H9 (cell line): Measurements from ENCODE around the gene RORB. TPM values are rescaled to one million over a fixed set of nuclear protein-coding genes. Genes with fewer than 3 reads are reported as not detected.

Source experiments
- DNase-seq: peaks from one replicate; pipeline ENCODE4 v3.0.0-alpha.2; 2017
- H2AFZ ChIP-seq: one replicate; pipeline ENCODE4 v1.6.1; 2013; ENCODE audit warnings: mild to moderate bottlenecking, low read length, control low read depth, moderate library complexity
- H2AK5ac ChIP-seq: 2 replicates; pipeline ENCODE4 v1.6.1; 2013; ENCODE audit warnings: low read length, control low read depth, mixed read lengths; ENCODE audit not compliant: insufficient read length
- H2BK120ac ChIP-seq: one replicate; pipeline ENCODE4 v1.6.1; 2013; ENCODE audit warnings: low read depth, mild to moderate bottlenecking, low read length, control low read depth, inconsistent platforms; ENCODE audit not compliant: poor library complexity, severe bottlenecking
- H2BK12ac ChIP-seq: 2 replicates; pipeline ENCODE4 v1.6.1; 2013; ENCODE audit warnings: low read length, control low read depth, mixed read lengths, low read depth; ENCODE audit not compliant: insufficient read length
- H2BK15ac ChIP-seq: 2 replicates; pipeline ENCODE4 v1.6.1; 2013; ENCODE audit warnings: low read depth, low read length, control low read depth
- H2BK20ac ChIP-seq: one replicate; pipeline ENCODE4 v1.6.1; 2013; ENCODE audit warnings: low read depth, mild to moderate bottlenecking, low read length, control low read depth, inconsistent platforms; ENCODE audit not compliant: poor library complexity, severe bottlenecking
- H2BK5ac ChIP-seq: 2 replicates; pipeline ENCODE4 v1.6.1; 2013; ENCODE audit warnings: low read length, control low read depth, mixed read lengths; ENCODE audit not compliant: insufficient read length
- H3K14ac ChIP-seq: 2 replicates; pipeline ENCODE4 v1.6.1; 2013; ENCODE audit warnings: low read length, control low read depth; ENCODE audit not compliant: insufficient read depth
- H3K18ac ChIP-seq: 2 replicates; pipeline ENCODE4 v1.6.1; 2013; ENCODE audit warnings: low read depth, mild to moderate bottlenecking, mixed read lengths, low read length, control low read depth; ENCODE audit not compliant: insufficient read length
- H3K23ac ChIP-seq: 2 replicates; pipeline ENCODE4 v1.6.1; 2013; ENCODE audit warnings: low read length, control low read depth, mixed read lengths, low read depth; ENCODE audit not compliant: insufficient read length
- H3K23me2 ChIP-seq: 2 replicates; pipeline ENCODE4 v1.6.1; 2013; ENCODE audit warnings: low read depth, mild to moderate bottlenecking, mixed read lengths, low read length, control low read depth; ENCODE audit not compliant: insufficient read length, poor library complexity, severe bottlenecking
- H3K27ac ChIP-seq: 2 replicates; pipeline ENCODE4 v1.5.1; 2013; ENCODE audit warnings: low read length, control low read depth, mixed read lengths, low read depth; ENCODE audit not compliant: insufficient read length
- H3K27me3 ChIP-seq: 2 replicates; pipeline ENCODE4 v1.6.1; 2013; ENCODE audit warnings: low read length, control low read depth, inconsistent platforms; ENCODE audit not compliant: insufficient read depth
- H3K4ac ChIP-seq: 2 replicates; pipeline ENCODE4 v1.6.1; 2013; ENCODE audit warnings: low read depth, mild to moderate bottlenecking, control low read depth, inconsistent platforms, low read length, moderate library complexity
- H3K4me1 ChIP-seq: 2 replicates; pipeline ENCODE4 v1.6.1; 2013; ENCODE audit warnings: low read length, control low read depth, inconsistent platforms; ENCODE audit not compliant: insufficient read depth
- H3K4me2 ChIP-seq: 2 replicates; pipeline ENCODE4 v1.6.1; 2013; ENCODE audit warnings: low read length, control low read depth, mixed read lengths; ENCODE audit not compliant: insufficient read length, insufficient read depth
- H3K56ac ChIP-seq: 2 replicates; pipeline ENCODE4 v1.6.1; 2013; ENCODE audit warnings: low read depth, mild to moderate bottlenecking, mixed read lengths, low read length, control low read depth; ENCODE audit not compliant: insufficient read length
- H3K79me1 ChIP-seq: 2 replicates; pipeline ENCODE4 v1.6.1; 2013; ENCODE audit warnings: low read depth, mild to moderate bottlenecking, moderate library complexity, low read length, control low read depth, inconsistent platforms; ENCODE audit not compliant: insufficient read depth, poor library complexity, severe bottlenecking
- H3K79me2 ChIP-seq: 2 replicates; pipeline ENCODE4 v1.6.1; 2013; ENCODE audit warnings: low read length, control low read depth, inconsistent platforms; ENCODE audit not compliant: insufficient read depth
- H3K9ac ChIP-seq: 2 replicates; pipeline ENCODE4 v1.6.1; 2013; ENCODE audit warnings: low read length, control low read depth, mixed read lengths; ENCODE audit not compliant: insufficient read length; ENCODE audit errors: extremely low read depth
- H3K9me3 ChIP-seq: one replicate; pipeline ENCODE4 v1.6.1; 2013; ENCODE audit warnings: low read depth, low read length, inconsistent platforms; ENCODE audit not compliant: control insufficient read depth
- H3T11ph ChIP-seq: one replicate; pipeline ENCODE4 v1.6.1; 2013; ENCODE audit warnings: mild to moderate bottlenecking, low read length, control low read depth, inconsistent platforms
- H4K20me1 ChIP-seq: one replicate; pipeline ENCODE4 v1.6.1; 2013; ENCODE audit not compliant: control insufficient read depth, insufficient read length, insufficient read depth
- H4K5ac ChIP-seq: 2 replicates; pipeline ENCODE4 v1.6.1; 2013; ENCODE audit warnings: low read depth, mild to moderate bottlenecking, mixed read lengths, low read length, control low read depth; ENCODE audit not compliant: insufficient read length
- H4K8ac ChIP-seq: replicated peaks from 2 replicates; pipeline ENCODE4 v1.6.1; 2013; ENCODE audit warnings: low read length, control low read depth, mixed read lengths, low read depth; ENCODE audit not compliant: insufficient read length
- H4K91ac ChIP-seq: 2 replicates; pipeline ENCODE4 v1.6.1; 2013; ENCODE audit warnings: low read depth, mild to moderate bottlenecking, moderate library complexity, mixed read lengths, low read length, control low read depth; ENCODE audit not compliant: insufficient read length
- H3K27ac Mint-ChIP-seq, 3 experiments: 2 replicates in 2 of 3; 3 replicates in 1 of 3; pipeline ENCODE4 v1.8.0; 2020 to 2021; ENCODE audit warnings: mixed read lengths in 3 of 3, mild to moderate bottlenecking in 1 of 3, moderate library complexity in 1 of 3
- H3K27me3 Mint-ChIP-seq: 2 replicates; pipeline ENCODE4 v1.8.0; 2021; ENCODE audit warnings: low read depth, mild to moderate bottlenecking, moderate library complexity, mixed read lengths
- H3K36me3 Mint-ChIP-seq, 3 experiments: 2 replicates in 2 of 3; 3 replicates in 1 of 3; pipeline ENCODE4 v1.8.0; 2020 to 2021; ENCODE audit warnings: low read depth in 3 of 3, mixed read lengths in 3 of 3; ENCODE audit not compliant: insufficient read depth in 1 of 3
- H3K4me1 Mint-ChIP-seq, 2 experiments: 2 replicates each; pipeline ENCODE4 v1.8.0; 2020; ENCODE audit warnings: mixed read lengths in 2 of 2
- H3K4me3 Mint-ChIP-seq, 2 experiments: 2 replicates in 1 of 2; 3 replicates in 1 of 2; pipeline ENCODE4 v1.8.0; 2020 to 2021; ENCODE audit warnings: mild to moderate bottlenecking in 2 of 2, mixed read lengths in 2 of 2, moderate library complexity in 1 of 2
- H3K9me3 Mint-ChIP-seq, 2 experiments: 2 replicates in 1 of 2; 3 replicates in 1 of 2; pipeline ENCODE4 v1.8.0; 2020; ENCODE audit warnings: mild to moderate bottlenecking in 2 of 2, mixed read lengths in 2 of 2, moderate library complexity in 1 of 2
- CTCF ChIP-seq: fragments of 200-600 bp; sonication (generic); conservative IDR thresholded peaks from 3 replicates; pipeline ENCODE4 v1.8.0; 2021; ENCODE audit warnings: antibody characterized with exemption, mild to moderate bottlenecking
- WGBS: extraction: QIAGEN DNeasy Blood & Tissue Kit; methylation state at CpG from one replicate; pipeline ENCODE4 v1.1.7; 2013; ENCODE audit warnings: missing lambda C conversion rate, low lambda C conversion rate, mixed read lengths; ENCODE audit not compliant: insufficient read length; ENCODE audit errors: extremely low coverage; 5-methylcytosine and 5-hydroxymethylcytosine counted together
- total RNA-seq: library from RNA; stranded (reverse); gene quantifications from 2 replicates; pipeline ENCODE4 v1.2.1, GENCODE V29; 2021

Gene RORB
- total RNA-seq, 1 experiment from 2014 or later = 0.31 TPM

- Histone ChIP-seq H3K27me3 (no peaks in the 10 kb centered on the region), H2BK5ac (no peak overlapping the region), H2BK20ac (no peak overlapping the region), H3K23ac (no peak overlapping the region), H3T11ph (no peak overlapping the region), H4K5ac (no peak overlapping the region), H3K14ac (no peak overlapping the region), H3K9ac (no peak overlapping the region), H3K4me1 (no peaks in the 10 kb centered on the region), H3K79me1 (no peaks in the 10 kb centered on the region), H2AK5ac (no peak overlapping the region), H3K79me2 (no peaks in the 10 kb centered on the region), H3K27ac (no peak overlapping the region), H3K23me2 (no peaks in the 10 kb centered on the region), H3K9me3 (no peaks in the 10 kb centered on the region), H2BK120ac (no peak overlapping the region), H3K4me2 (no peak overlapping the region), H3K56ac (no peak overlapping the region), H3K4ac (no peak overlapping the region), H2BK12ac (no peak overlapping the region), H4K20me1 (no peaks in the 10 kb centered on the region), H4K8ac (no peak overlapping the region), H3K18ac (no peak overlapping the region), H2AFZ (no peak overlapping the region), H2BK15ac (no peak overlapping the region), H4K91ac (no peak overlapping the region)
- Mint-ChIP-seq H3K27ac (no peak overlapping the region), H3K36me3 (no peaks in the 10 kb centered on the region), H3K4me3 (no peak overlapping the region), H3K9me3 (no peaks in the 10 kb centered on the region), H3K4me1 (no peaks in the 10 kb centered on the region), H3K27me3 (peaks cover 1% of the 10 kb centered on the region; the same call in 1 of the 2 replicates)
- WGBS = no CpG with 5 or more reads among the region's 2 CpGs
- TF ChIP-seq CTCF = no peak
- no peak for DNase-seq
Measured at GRCh38 chr9:74610523-74611061, 113.5 kb downstream of the RORB start.
